Naive thymus-derived CD4-positive, alpha-beta T cell (primary cell): ENCODE measurements around the gene VRK3. TPM values are rescaled to one million over a fixed set of nuclear protein-coding genes. Genes with fewer than 3 reads are reported as not detected.

Source experiments
- ATAC-seq: fragments of 150-1000 bp; cut with Tn5 transposase; 2 replicates; pipeline ENCODE4 v1.10.0; 2021; ENCODE audit warnings: mild to moderate bottlenecking, moderate library complexity
- CTCF ChIA-PET: fragments of 350-600 bp; sonication (Branson Sonifier 250); formaldehyde crosslinking; loops from one replicate; lab custom pipeline; 2021; ENCODE audit warnings: antibody characterized with exemption; lab: Charles Lee
- POLR2A ChIA-PET: fragments of 350-600 bp; sonication (Branson Sonifier 250); formaldehyde crosslinking; loops from one replicate; lab custom pipeline; 2021; ENCODE audit warnings: antibody characterized with exemption, inconsistent platforms; lab: Charles Lee
- DNase-seq, 9 donors: peaks; one replicate each; pipeline versions ENCODE4 v3.0.0 to v3.0.0-alpha.2; 2020 to 2022; ENCODE audit warnings: mixed read lengths in 1 of 9
- H3K27ac ChIP-seq: one replicate; pipeline ENCODE4 v1.7.0; 2013; ENCODE audit warnings: mild to moderate bottlenecking, low read depth, low read length, moderate library complexity
- H3K27me3 ChIP-seq, 2 donors: one replicate each; pipeline ENCODE4 v1.7.0; 2013; ENCODE audit warnings: low read length in 2 of 2, mild to moderate bottlenecking in 2 of 2, moderate library complexity in 2 of 2; ENCODE audit not compliant: control insufficient read depth in 2 of 2, insufficient read depth in 2 of 2
- H3K36me3 ChIP-seq, 3 experiments: 1 replicate in 2 of 3; 2 replicates in 1 of 3; pipeline ENCODE4 v1.7.0; 2013; ENCODE audit warnings: low read length in 3 of 3, mild to moderate bottlenecking in 3 of 3, moderate library complexity in 1 of 3; ENCODE audit not compliant: insufficient read depth in 3 of 3, control insufficient read depth in 2 of 3
- H3K4me1 ChIP-seq, 2 donors: one replicate each; pipeline ENCODE4 v1.7.0; 2013; ENCODE audit warnings: low read length in 2 of 2, mild to moderate bottlenecking in 2 of 2, moderate library complexity in 1 of 2; ENCODE audit not compliant: control insufficient read depth in 2 of 2, insufficient read depth in 2 of 2
- H3K4me3 ChIP-seq: 2 replicates; pipeline ENCODE4 v1.7.0; 2013; ENCODE audit warnings: mild to moderate bottlenecking, low read length
- H3K9me3 ChIP-seq, 3 experiments: 1 replicate in 2 of 3; 2 replicates in 1 of 3; pipeline ENCODE4 v1.7.0; 2013; ENCODE audit warnings: low read length in 3 of 3; ENCODE audit not compliant: control insufficient read depth in 2 of 3
- H3K27ac Mint-ChIP-seq, 9 donors: one replicate each; pipeline ENCODE4 v1.8.0; 2020 to 2022; ENCODE audit warnings: mixed read lengths in 9 of 9, mild to moderate bottlenecking in 8 of 9, moderate library complexity in 5 of 9, inconsistent platforms in 2 of 9
- H3K27me3 Mint-ChIP-seq, 5 donors: one replicate each; pipeline ENCODE4 v1.8.0; 2021 to 2022; ENCODE audit warnings: mixed read lengths in 5 of 5, mild to moderate bottlenecking in 1 of 5
- H3K36me3 Mint-ChIP-seq, 5 donors: one replicate each; pipeline ENCODE4 v1.8.0; 2020 to 2022; ENCODE audit warnings: mixed read lengths in 5 of 5, mild to moderate bottlenecking in 3 of 5, inconsistent platforms in 1 of 5
- H3K4me1 Mint-ChIP-seq, 7 donors: one replicate each; pipeline ENCODE4 v1.8.0; 2020 to 2022; ENCODE audit warnings: mixed read lengths in 7 of 7, mild to moderate bottlenecking in 3 of 7, inconsistent platforms in 1 of 7
- H3K4me3 Mint-ChIP-seq, 10 donors: one replicate each; pipeline ENCODE4 v1.8.0; 2020 to 2022; ENCODE audit warnings: mild to moderate bottlenecking in 10 of 10, mixed read lengths in 10 of 10, moderate library complexity in 6 of 10, inconsistent platforms in 2 of 10
- H3K9me3 Mint-ChIP-seq, 11 donors: one replicate each; pipeline ENCODE4 v1.8.0; 2020 to 2022; ENCODE audit warnings: mixed read lengths in 11 of 11, mild to moderate bottlenecking in 4 of 11, inconsistent platforms in 1 of 11, moderate library complexity in 1 of 11
- intact Hi-C, 2 donors: fragments of 100-400 bp; cut with micrococcal nuclease; formaldehyde crosslinking; loops; one replicate each; pipeline ENCODE4 v1.15.1; 2023
- polyA plus RNA-seq, 2 donors: library from polyadenylated mRNA; unstranded; fragments of 300-500 nt; fragmentation: Illumina TruSeq; gene quantifications; one replicate each; pipeline ENCODE4 v1.2.3, GENCODE V29; 2021
- total RNA-seq, 6 experiments: library from RNA in 5 of 6; stranded (reverse) in 5 of 6; gene quantifications; 1 replicate in 5 of 6; 2 replicates in 1 of 6; pipeline ENCODE4 v1.2.3 and lab custom pipeline; 2021 to 2026

The VRK3 gene
- total and polyA plus RNA-seq, 7 experiments from 2014 or later, result 70.6 to 121 (median 84.7) TPM

GRCh38 chr19:49938662-49939061 lies 86.5 kb downstream of the VRK3 start:
- POLR2A ChIA-PET, result interaction anchor here (1.0 kb wide), 1 partner anchor 54 kb away, joined by 3 read pairs; no protein-coding TSS in a partner anchor
- DNase-seq (no peak), ATAC-seq (no peak)
- Mint-ChIP-seq H3K27me3 (peaks cover 0 to 18% (median 2%) of the 10 kb centered on the region in 5 donors), H3K27ac (no peak overlapping the region), H3K36me3 (peaks cover 0 to 1% (median 0%) of the 10 kb centered on the region in 5 donors), H3K4me3 (no peak overlapping the region), H3K9me3 (no peaks in the 10 kb centered on the region), H3K4me1 (peaks cover 6 to 18% (median 12%) of the 10 kb centered on the region in 7 donors)
- intact Hi-C loops, result loop anchor here in 1 of 2 donors (5.0 kb wide), 1 partner anchor 844 kb away; no protein-coding TSS in a partner anchor
- Histone ChIP-seq H3K36me3 (no peaks in the 10 kb centered on the region), H3K9me3 (no peaks in the 10 kb centered on the region), H3K4me3 (no peak overlapping the region), H3K4me1 (peaks cover 6% of the 10 kb centered on the region in 2 donors), H3K27me3 (no peaks in the 10 kb centered on the region), H3K27ac (no peak overlapping the region)
- CTCF ChIA-PET, result interaction anchor here (0.6 to 2.1 kb wide), 5 partner anchors 9 to 202 kb away, joined by 3 to 8 read pairs (median 6); no protein-coding TSS in a partner anchor

GRCh38 chr19:49937750-49938381 lies 87.3 kb downstream of the VRK3 start:
- H3K9me3 ChIP-seq, result no peaks in the 10 kb centered on the region
- no peaks in the 10 kb centered on the region for H3K36me3 ChIP-seq
- Mint-ChIP-seq H3K9me3 (no peaks in the 10 kb centered on the region), H3K36me3 (peaks cover 0 to 7% (median 0%) of the 10 kb centered on the region in 5 donors), H3K4me1 (peaks cover 14 to 26% (median 19%) of the 10 kb centered on the region in 7 donors), H3K27ac (no peak overlapping the region), H3K27me3 (peaks cover 0 to 11% (median 0%) of the 10 kb centered on the region in 5 donors), H3K4me3 (peak overlapping the region in 3 of 10 donors; percentile 17 to 29 (median 21))
- ChIA-PET POLR2A (interaction anchor here (0.9 kb wide), 1 partner anchor 8 kb away, joined by 3 read pairs; the partner anchor contains the start of genes ATF5 and NUP62), CTCF (interaction anchor here (0.6 to 2.1 kb wide), 8 partner anchors 12 to 1142 kb away, joined by 3 to 8 read pairs (median 4); no protein-coding TSS in a partner anchor)
- H3K4me3 ChIP-seq, result no peak overlapping the region
- peak; percentile 89 for ATAC-seq
- no peaks in the 10 kb centered on the region for H3K27me3 ChIP-seq
- peak; percentile 40 to 86 (median 66) for DNase-seq
- intact Hi-C loops, result loop anchor here (1.0 to 5.0 kb wide), 2 partner anchors 45 to 844 kb away; no protein-coding TSS in a partner anchor
- peaks cover 13% of the 10 kb centered on the region in 2 donors for H3K4me1 ChIP-seq
- H3K27ac ChIP-seq, result no peak overlapping the region

- H3K36me3 ChIP-seq, result no peaks in the 10 kb centered on the region
- no peak overlapping the region for H3K4me3 ChIP-seq
- ATAC-seq (no peak), DNase-seq (no peak)
- ChIA-PET CTCF (interaction anchor here (0.7 to 1.1 kb wide), 2 partner anchors 46 to 50 kb away, joined by 3 read pairs; no protein-coding TSS in a partner anchor), POLR2A (no interaction called here)
- Mint-ChIP-seq H3K9me3 (peaks cover 0 to 5% (median 0%) of the 10 kb centered on the region in 11 donors), H3K4me1 (peaks cover 23 to 37% (median 30%) of the 10 kb centered on the region in 7 donors), H3K27me3 (peaks cover 0 to 8% (median 0%) of the 10 kb centered on the region in 5 donors), H3K36me3 (peaks cover 0 to 16% (median 5%) of the 10 kb centered on the region in 5 donors), H3K27ac (peak overlapping the region in 3 of 9 donors; percentile 8 to 29 (median 28)), H3K4me3 (no peak overlapping the region)
- no peaks in the 10 kb centered on the region for H3K9me3 ChIP-seq
- no peaks in the 10 kb centered on the region for H3K27me3 ChIP-seq
- intact Hi-C loops, result loop anchor here in 1 of 2 donors (5.0 kb wide), 1 partner anchor 846 kb away; no protein-coding TSS in a partner anchor
- H3K4me1 ChIP-seq, result peaks cover 21% of the 10 kb centered on the region in 2 donors
- no peak overlapping the region for H3K27ac ChIP-seq
Observed at GRCh38 chr19:49936549-49936948, 88.6 kb downstream of the VRK3 start.

GRCh38 chr19:49933643-49934042 lies 91.5 kb downstream of the VRK3 start:
- H3K4me1 Mint-ChIP-seq, result peaks cover 28 to 53% (median 45%) of the 10 kb centered on the region in 7 donors
- H3K4me1 ChIP-seq, result peaks cover 28 to 31% of the 10 kb centered on the region in 2 donors
- no peak for ATAC-seq
- H3K9me3 Mint-ChIP-seq, result peaks cover 0 to 12% (median 3%) of the 10 kb centered on the region in 11 donors
- no peak for DNase-seq
- intact Hi-C loops, result no loop called here
- H3K4me3 Mint-ChIP-seq, result peak overlapping the region in 9 of 10 donors; percentile 14 to 97 (median 57)
- peaks cover 0 to 35% (median 7%) of the 10 kb centered on the region in 5 donors for H3K36me3 Mint-ChIP-seq
- H3K4me3 ChIP-seq, result no peak overlapping the region
- H3K36me3 ChIP-seq, result peaks cover 0 to 7% (median 0%) of the 10 kb centered on the region in 3 experiments
- H3K27me3 ChIP-seq, result no peaks in the 10 kb centered on the region
- peak overlapping the region in 5 of 9 donors; percentile 4 to 78 (median 61) for H3K27ac Mint-ChIP-seq
- peaks cover 0 to 11% (median 0%) of the 10 kb centered on the region in 5 donors for H3K27me3 Mint-ChIP-seq
- no peaks in the 10 kb centered on the region for H3K9me3 ChIP-seq
- ChIA-PET CTCF (interaction anchor here (0.5 kb wide), 1 partner anchor 494 kb away, joined by 3 read pairs; no protein-coding TSS in a partner anchor), POLR2A (interaction anchor here (0.9 to 1.0 kb wide), 2 partner anchors 36 to 57 kb away, joined by 3 read pairs; no protein-coding TSS in a partner anchor)
- H3K27ac ChIP-seq, result no peak overlapping the region

GRCh38 chr19:49932731-49933131 lies 92.4 kb downstream of the VRK3 start:
- Mint-ChIP-seq H3K9me3 (peaks cover 0 to 16% (median 3%) of the 10 kb centered on the region in 11 donors), H3K4me1 (peaks cover 37 to 60% (median 54%) of the 10 kb centered on the region in 7 donors), H3K27me3 (peaks cover 0 to 11% (median 0%) of the 10 kb centered on the region in 5 donors), H3K27ac (peak overlapping the region in 8 of 9 donors; percentile 41 to 87 (median 72)), H3K4me3 (peak overlapping the region; percentile 44 to 97 (median 72)), H3K36me3 (peaks cover 0 to 42% (median 7%) of the 10 kb centered on the region in 5 donors)
- intact Hi-C loops, result no loop called here
- no peaks in the 10 kb centered on the region for H3K9me3 ChIP-seq
- H3K4me1 ChIP-seq, result peaks cover 28 to 30% of the 10 kb centered on the region in 2 donors
- ChIA-PET POLR2A (interaction anchor here (0.7 to 1.0 kb wide), 3 partner anchors 35 to 66 kb away, joined by 3 read pairs; no protein-coding TSS in a partner anchor), CTCF (interaction anchor here (0.6 kb wide), 1 partner anchor 11 kb away, joined by 3 read pairs; no protein-coding TSS in a partner anchor)
- no peaks in the 10 kb centered on the region for H3K27me3 ChIP-seq
- H3K4me3 ChIP-seq, result no peak overlapping the region
- ATAC-seq (no peak), DNase-seq (peak in 7 of 9 donors; percentile 32 to 69 (median 61))
- H3K36me3 ChIP-seq, result peaks cover 0 to 7% (median 0%) of the 10 kb centered on the region in 3 experiments
- peak overlapping the region; percentile 42 for H3K27ac ChIP-seq

- POLR2A ChIA-PET, result no interaction called here
- CTCF ChIA-PET, result no interaction called here
- no peaks in the 10 kb centered on the region for H3K27me3 ChIP-seq
- intact Hi-C loops, result no loop called here
- no peak overlapping the region for H3K4me3 ChIP-seq
- H3K36me3 Mint-ChIP-seq, result peaks cover 0 to 48% (median 7%) of the 10 kb centered on the region in 5 donors
- peak overlapping the region; percentile 11 to 97 (median 66) for H3K4me3 Mint-ChIP-seq
- DNase-seq (no peak), ATAC-seq (no peak)
- peaks cover 0 to 16% (median 3%) of the 10 kb centered on the region in 11 donors for H3K9me3 Mint-ChIP-seq
- H3K27ac Mint-ChIP-seq, result peak overlapping the region in 8 of 9 donors; percentile 12 to 96 (median 65)
- H3K4me1 ChIP-seq, result peaks cover 32 to 35% of the 10 kb centered on the region in 2 donors
- H3K4me1 Mint-ChIP-seq, result peaks cover 40 to 67% (median 61%) of the 10 kb centered on the region in 7 donors
- no peak overlapping the region for H3K27ac ChIP-seq
- H3K9me3 ChIP-seq, result no peaks in the 10 kb centered on the region
- H3K36me3 ChIP-seq, result peaks cover 0 to 11% (median 0%) of the 10 kb centered on the region in 3 experiments
- peaks cover 0 to 11% (median 0%) of the 10 kb centered on the region in 5 donors for H3K27me3 Mint-ChIP-seq
Observed at GRCh38 chr19:49932041-49932451, 93.1 kb downstream of the VRK3 start.
